Astrocyte of the spinal cord (primary cell): ENCODE results near the gene KIF16B.

Experiments used
- DNase-seq: peaks from one replicate; pipeline ENCODE4 v3.0.0; 2011; ENCODE audit warnings: low read depth, low spot score
- H3K4me3 ChIP-seq: 2 replicates; pipeline ENCODE4 v1.5.1; 2011; ENCODE audit warnings: low read depth, mild to moderate bottlenecking, low read length, moderate library complexity
- CTCF ChIP-seq: IDR thresholded peaks from 2 replicates; pipeline ENCODE4 v1.5.1; 2012; ENCODE audit warnings: low read depth, mild to moderate bottlenecking, low read length, inconsistent platforms
- in situ Hi-C: cut with HindIII; loops from 2 replicates; pipeline ENCODE4 v1.10.0; 2017; ENCODE audit warnings: low sequenced_read_pairs

Gene KIF16B

GRCh38 chr20:16479666-16480065, 93.6 kb downstream of the KIF16B start:
- H3K4me3 ChIP-seq = no peak overlapping the region
- no peak for DNase-seq
- in situ Hi-C loops = no loop called here
- no peak for TF ChIP-seq CTCF

GRCh38 chr20:16477632-16478031, 95.6 kb downstream of the KIF16B start:
- no peak for DNase-seq
- no peak for TF ChIP-seq CTCF
- no peak overlapping the region for H3K4me3 ChIP-seq
- in situ Hi-C loops = no loop called here

DNA sequence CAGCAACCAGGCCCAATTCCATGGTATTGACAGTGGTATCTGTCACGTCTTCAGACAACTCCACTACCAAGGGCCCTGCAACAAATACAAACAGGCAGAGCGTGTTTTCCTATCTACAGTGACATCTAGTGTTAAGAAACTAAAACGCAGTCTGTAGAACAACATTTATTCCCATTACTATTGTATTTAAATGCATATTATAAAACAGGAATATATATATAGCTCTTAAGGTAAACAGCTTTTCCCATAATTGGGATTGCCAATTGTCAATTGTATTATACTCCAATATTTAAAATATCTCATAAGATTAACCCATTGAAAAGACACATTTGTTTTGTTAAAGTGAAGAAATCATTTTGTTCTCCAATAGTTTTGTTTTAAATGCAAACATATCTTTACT, 97.2 kb downstream of the KIF16B start:
- H3K4me3 ChIP-seq = no peak overlapping the region
- peak; percentile 73 for DNase-seq
- in situ Hi-C loops = no loop called here
- peak; percentile 58 for TF ChIP-seq CTCF

DNA sequence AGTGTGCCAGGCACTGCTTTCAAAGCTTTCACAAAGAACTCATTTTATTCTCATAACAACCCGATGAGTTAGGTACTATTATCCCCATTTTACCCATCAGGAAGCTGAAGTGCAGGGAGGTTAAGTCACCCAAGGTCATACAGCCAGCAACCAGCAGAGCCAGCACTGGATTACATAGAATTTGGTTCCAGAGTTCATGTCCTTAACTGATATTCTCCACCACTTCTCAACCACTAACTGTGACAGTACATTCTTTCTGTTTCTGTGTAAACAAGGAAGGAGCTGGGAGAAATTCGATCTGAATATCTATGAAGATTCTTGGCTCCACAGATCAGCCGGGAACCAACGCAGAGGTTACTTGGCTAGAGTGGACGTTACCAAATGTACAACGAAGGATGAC, 98.0 kb downstream of the KIF16B start:
- DNase-seq = peak; percentile 76
- no peak for TF ChIP-seq CTCF
- in situ Hi-C loops = no loop called here
- no peak overlapping the region for H3K4me3 ChIP-seq

GRCh38 chr20:16474363-16474762, 98.9 kb downstream of the KIF16B start:
- in situ Hi-C loops = no loop called here
- H3K4me3 ChIP-seq = no peak overlapping the region
- TF ChIP-seq CTCF = no peak
- no peak for DNase-seq

DNA sequence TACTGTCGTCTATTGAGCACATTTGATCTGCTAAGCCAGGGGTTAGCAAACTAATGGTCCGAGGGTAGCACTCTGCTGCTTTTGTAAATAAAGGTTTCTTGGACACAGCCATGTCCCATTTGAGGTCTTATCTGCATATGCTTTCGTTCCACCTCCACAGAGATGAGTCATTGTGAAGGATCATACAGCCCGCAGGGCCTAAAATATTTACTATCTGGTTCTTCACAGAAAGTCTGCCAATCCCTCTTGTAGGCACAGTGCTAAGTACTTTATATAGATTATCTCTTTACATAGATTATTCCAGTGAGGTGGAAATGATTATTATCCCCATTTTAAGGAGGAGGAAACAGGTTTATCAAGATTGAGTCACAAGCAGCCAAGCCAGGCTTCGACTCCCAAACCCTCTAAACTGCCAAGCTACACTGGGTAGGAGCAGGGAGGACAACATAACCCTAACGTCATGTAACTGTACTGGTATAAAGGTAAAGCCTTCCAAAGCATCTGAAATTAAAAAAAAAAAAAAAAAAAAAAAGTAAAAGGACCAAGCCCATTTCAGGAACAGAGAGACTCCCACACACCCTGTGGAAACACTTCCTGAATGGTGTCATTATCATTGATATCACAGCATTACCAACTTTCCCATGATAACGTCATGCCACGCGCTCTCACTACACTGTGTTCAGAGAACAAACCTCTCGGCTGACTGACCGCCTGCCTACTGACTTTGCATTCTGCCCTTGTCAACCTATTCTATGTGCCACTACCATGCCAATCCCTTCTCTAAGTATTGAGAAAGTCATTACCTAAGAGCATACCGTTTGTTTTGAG, 101.0 kb downstream of the KIF16B start:
- no peak for TF ChIP-seq CTCF
- H3K4me3 ChIP-seq = no peak overlapping the region
- DNase-seq = peak; percentile 32
- in situ Hi-C loops = no loop called here
